NCI-H1417 (cell line): ENCODE results near the gene ARHGEF3.

Experiments
- DNase-seq, 3 experiments: peaks; one replicate each; lab custom pipeline; 2025; lab: John Stamatoyannopoulos, UW

ARHGEF3 gene

DNA sequence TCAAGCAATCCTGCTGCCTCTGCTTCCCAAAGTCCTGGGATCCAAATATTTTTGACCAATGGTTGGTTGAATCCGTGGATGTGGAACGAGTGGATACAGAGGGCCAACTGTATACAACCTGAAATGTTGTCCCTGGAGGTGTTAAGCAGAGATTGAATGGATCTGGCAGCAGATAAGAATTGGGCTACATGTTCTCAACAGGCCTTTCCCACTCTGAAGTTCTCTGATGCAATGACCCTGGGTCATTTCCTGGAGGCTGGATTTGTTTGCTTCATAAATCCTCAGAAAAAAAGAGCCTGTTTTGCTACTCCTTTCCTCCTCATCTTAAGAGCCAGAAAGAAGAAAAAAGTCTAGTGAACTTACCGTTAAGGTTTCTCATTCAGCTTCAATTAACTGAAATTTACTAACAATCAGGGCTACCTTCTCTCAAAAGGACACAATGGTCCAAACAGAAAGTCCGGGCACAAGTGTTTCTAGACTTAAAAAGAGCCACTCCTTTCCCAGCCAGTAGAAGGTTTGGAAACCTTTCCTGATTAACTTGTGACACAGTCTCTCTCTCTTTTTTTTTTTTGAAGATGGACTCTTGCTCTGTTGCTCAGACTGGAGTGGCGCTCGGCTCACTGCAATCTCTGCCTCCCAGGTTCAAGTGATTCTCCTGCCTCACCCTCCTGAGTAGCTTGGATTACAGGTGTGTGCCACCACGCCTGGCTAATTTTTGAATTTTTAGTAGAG is 6.5 kb downstream of the ARHGEF3 start:
- no peak for DNase-seq

- no peak for DNase-seq
Measured at GRCh38 chr3:56792193-56792592, 9.6 kb downstream of the ARHGEF3 start.

GRCh38 chr3:56790016-56790821 is 11.5 kb downstream of the ARHGEF3 start:
- no peak for DNase-seq

DNA sequence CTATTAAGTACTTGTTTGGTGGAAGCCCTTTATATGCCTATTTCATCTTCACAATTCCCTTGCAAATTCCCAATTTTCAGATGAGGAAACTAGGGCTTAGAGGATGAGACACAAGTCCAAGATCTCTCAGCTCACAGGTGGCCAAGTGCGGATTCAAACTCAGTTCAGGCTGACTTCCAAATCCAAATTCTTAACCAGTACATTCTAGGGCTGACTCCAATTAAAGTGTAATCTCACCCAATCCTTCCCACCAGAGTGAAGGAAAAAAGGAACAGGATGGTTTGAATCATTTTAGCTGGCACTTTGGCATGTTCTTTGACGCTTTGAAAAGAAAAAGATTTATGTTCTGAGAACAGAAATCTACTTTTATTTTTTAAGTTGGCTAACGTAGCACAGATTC is 12.7 kb downstream of the ARHGEF3 start:
- no peak for DNase-seq

GRCh38 chr3:56788521-56788920 is 13.2 kb downstream of the ARHGEF3 start:
- DNase-seq = peak in 2 of 3 experiments; percentile 4 to 17

- no peak for DNase-seq
Measured at GRCh38 chr3:56787784-56788256, 13.9 kb downstream of the ARHGEF3 start.

GRCh38 chr3:56787258-56787775 is 14.4 kb downstream of the ARHGEF3 start:
- peak; percentile 10 to 69 (median 26) for DNase-seq

DNA sequence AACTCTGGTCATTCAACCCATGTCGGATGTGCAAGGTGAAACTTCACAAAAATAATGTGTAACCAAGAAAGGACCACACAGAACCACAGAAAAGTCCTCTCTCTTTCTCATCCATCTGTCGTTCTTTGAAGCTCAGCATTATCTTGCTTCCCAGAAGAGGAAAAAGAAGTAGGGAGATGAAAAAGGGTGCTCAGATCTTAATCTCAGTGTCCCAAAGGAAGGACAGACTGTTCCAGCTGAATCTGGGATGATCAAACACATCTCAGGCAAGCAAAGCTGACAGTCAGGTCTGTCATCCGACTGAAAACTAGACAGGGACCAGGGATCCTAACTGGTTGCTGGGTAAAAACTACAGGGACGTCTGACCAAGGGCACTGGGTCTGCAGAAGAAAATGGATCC is 16.2 kb downstream of the ARHGEF3 start:
- DNase-seq = no peak

- DNase-seq = no peak
Measured at GRCh38 chr3:56784448-56785001, 17.2 kb downstream of the ARHGEF3 start.

- DNase-seq = peak; percentile 10 to 65 (median 39)
Measured at GRCh38 chr3:56783644-56784447, 17.9 kb downstream of the ARHGEF3 start.

GRCh38 chr3:56782906-56783305 is 18.8 kb downstream of the ARHGEF3 start:
- peak in 1 of 3 experiments; percentile 27 for DNase-seq

DNA sequence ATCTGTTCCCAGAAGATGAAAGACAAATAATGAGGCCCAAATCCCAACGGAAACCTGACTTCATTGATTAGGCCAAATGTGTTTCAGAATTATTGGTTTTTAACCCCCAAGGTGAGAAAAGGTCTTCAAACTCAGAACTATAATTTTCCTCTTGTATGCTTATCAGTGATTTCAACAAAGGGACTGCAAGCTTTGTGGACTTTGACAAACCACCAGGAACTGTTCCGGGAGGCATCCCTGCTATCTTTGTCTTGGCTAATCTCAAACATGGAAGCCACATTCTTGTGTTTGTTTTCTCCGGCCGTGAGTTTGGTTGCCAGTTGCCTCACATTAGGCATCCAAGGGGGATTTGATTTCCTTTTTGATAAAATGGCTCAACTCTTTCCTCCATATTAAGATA is 19.5 kb downstream of the ARHGEF3 start:
- no peak for DNase-seq

GRCh38 chr3:56781762-56782161 is 20.0 kb downstream of the ARHGEF3 start:
- DNase-seq = no peak

- no peak for DNase-seq
Measured at GRCh38 chr3:56780936-56781335, 20.8 kb downstream of the ARHGEF3 start.

- no peak for DNase-seq
Measured at GRCh38 chr3:56778893-56779292, 22.9 kb downstream of the ARHGEF3 start.

GRCh38 chr3:56776556-56776950 is 25.2 kb downstream of the ARHGEF3 start:
- no peak for DNase-seq

DNA sequence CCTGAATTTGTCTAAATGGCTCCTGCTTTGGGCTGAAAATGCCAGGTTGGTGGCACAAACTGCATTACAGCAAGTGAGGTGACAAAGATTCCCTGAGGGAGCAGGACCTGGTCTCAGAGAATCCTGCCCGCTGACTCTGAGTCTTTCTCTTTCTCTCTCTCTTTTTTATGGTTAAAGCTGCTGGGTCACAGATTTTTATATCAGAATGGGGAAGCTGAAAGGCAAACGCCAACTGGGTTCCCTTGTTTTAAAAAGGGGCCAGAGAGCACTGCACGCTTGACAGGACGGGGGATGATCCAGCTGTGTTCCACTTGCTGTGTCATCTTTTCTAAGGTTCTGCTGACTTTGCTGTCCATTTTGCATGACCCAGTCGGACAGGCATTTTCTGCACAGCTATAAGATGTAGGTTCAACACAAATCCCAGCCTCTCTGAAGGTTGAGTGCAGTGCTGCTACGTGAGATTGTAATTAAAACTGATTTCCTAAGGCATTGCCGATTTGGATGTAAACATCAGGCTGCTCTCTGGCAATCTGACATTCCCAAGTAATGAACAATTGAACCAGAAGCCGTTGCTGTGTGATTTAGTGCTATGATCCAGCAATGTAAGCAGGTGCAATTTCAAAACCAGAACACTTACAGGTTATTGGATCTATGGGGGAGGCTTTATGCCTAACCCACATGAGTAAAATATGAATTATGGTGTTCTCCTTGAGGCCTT is 25.8 kb downstream of the ARHGEF3 start:
- peak; percentile 14 to 63 (median 20) for DNase-seq

- peak in 2 of 3 experiments; percentile 7 to 64 for DNase-seq
Measured at GRCh38 chr3:56775445-56775837, 26.3 kb downstream of the ARHGEF3 start.

DNA sequence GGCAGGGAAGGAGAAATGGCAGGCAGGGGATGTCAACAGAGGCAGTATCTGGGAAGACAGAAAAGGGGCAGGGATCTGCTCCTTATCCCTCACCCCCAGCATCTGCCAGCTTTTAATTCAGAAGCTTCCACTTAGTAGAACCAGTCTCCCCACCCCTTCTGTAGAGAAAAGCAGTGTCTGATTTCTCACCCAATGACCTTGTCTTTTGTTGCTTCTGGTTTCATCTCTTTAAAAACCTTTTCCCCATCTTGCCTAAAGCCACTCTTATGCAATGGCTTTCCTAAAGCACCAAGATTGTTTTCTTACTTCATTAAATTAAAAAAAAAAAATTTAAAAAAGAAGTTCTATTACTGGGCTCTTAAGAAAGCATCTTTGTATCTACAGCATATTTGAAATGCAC is 27.8 kb downstream of the ARHGEF3 start:
- no peak for DNase-seq

GRCh38 chr3:56772952-56773938 is 28.5 kb downstream of the ARHGEF3 start:
- no peak for DNase-seq
